Lower lobe of right lung (tissue), 2 donors: ENCODE measurements around the gene B3GNT3. TPM values are rescaled to one million over a fixed set of nuclear protein-coding genes. Genes with fewer than 3 reads are reported as not detected.

Experiments
- ATAC-seq, 2 donors: fragments of 200-7000 bp; cut with Tn5 transposase; one replicate each; pipeline ENCODE4 v1.9.1; 2020 to 2022; ENCODE audit warnings: mild to moderate bottlenecking in 2 of 2, moderate library complexity in 2 of 2
- DNase-seq: peaks from one replicate; pipeline ENCODE4 v3.0.0-alpha.2; 2020
- H3K27ac ChIP-seq: fragments of 200-600 bp; one replicate; pipeline ENCODE4 v1.8.0; 2022
- H3K27me3 ChIP-seq: fragments of 200-600 bp; one replicate; pipeline ENCODE4 v1.8.0; 2022; ENCODE audit warnings: low read depth
- H3K36me3 ChIP-seq: fragments of 200-600 bp; one replicate; pipeline ENCODE4 v1.8.0; 2022; ENCODE audit warnings: mild to moderate bottlenecking
- H3K4me1 ChIP-seq: fragments of 200-600 bp; one replicate; pipeline ENCODE4 v1.8.0; 2022
- H3K4me3 ChIP-seq: fragments of 200-600 bp; one replicate; pipeline ENCODE4 v1.8.0; 2022; ENCODE audit warnings: mild to moderate bottlenecking
- H3K9me3 ChIP-seq: fragments of 200-600 bp; one replicate; pipeline ENCODE4 v1.8.0; 2022
- CTCF ChIP-seq: fragments of 200-600 bp; IDR thresholded peaks from one replicate; pipeline ENCODE4 v1.8.0; 2022; ENCODE audit warnings: antibody characterized with exemption, mild to moderate bottlenecking
- intact Hi-C: fragments of 100-400 bp; cut with DNase I; formaldehyde crosslinking; loops from one replicate; pipeline ENCODE4 v1.11.0; 2022
- total RNA-seq: library from RNA; stranded (reverse); fragmentation: NEBNext Ultra II Directional; extraction: Animal tissue kit (Norgen Biotek cat#: 25700); gene quantifications from one replicate; pipeline ENCODE4 v1.2.1, GENCODE V29; 2021
- donor health status: DM: no; HTN: yes; CAD: no; lungs with severe emphysema.

Gene B3GNT3
- total RNA-seq, 1 donor from 2014 or later: 1.6 TPM

DNA sequence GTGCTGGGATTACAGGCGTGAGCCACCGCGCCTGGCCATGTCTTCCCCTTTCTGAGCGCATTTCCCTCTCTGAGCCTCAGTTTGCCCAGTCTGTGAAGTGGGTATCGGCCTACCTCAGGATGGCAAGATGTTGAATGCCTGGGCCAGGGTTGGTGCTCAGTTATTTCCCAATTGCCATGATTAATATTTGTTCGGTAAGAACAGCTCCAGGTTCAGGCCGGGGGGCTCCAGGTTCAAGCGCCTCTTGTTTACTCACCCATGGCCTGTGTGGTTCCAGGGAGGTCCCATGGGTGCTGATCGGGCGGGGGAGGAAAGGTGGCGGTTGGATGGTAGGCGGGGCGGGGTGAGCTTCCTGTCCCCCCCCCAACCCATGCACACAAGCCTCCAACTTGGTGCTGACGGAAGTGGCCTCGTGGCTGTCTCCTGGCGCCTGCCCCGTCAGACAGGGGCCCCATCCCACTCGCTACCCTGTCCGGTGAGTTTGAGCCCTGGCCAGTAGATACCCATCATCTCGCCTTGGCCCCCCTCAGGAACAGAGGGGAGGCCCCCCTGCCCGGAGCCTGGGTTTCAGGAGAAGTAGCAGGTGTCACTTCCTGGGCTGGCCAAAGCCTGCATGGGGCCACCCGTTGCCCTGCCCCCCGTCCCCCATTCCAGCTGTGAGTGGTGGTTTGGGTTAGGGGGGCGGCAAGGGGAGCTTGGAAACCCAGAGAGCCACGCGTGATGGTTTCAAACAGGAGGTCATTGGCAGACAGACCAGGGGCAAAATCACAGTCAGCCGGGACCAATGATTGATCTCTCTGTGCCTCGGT is 43.6 kb upstream of the B3GNT3 start, which contains the start of gene FCHO1:
TSS of gene FCHO1 (plus strand) at position 375 of the 809 bp plus-strand sequence. CDS start 3,688 bp downstream, outside the sequence.
- Histone ChIP-seq H3K27me3 (no peaks in the 10 kb centered on the region), H3K9me3 (no peaks in the 10 kb centered on the region), H3K4me3 (peak within 1 kb of the TSS; percentile 49), H3K4me1 (peaks cover 15% of the 10 kb centered on the region), H3K27ac (peak within 1 kb of the TSS; percentile 67), H3K36me3 (no peaks in the 10 kb centered on the region)
- ATAC-seq (peak; percentile 47 to 63), DNase-seq (peak; percentile 75)
- intact Hi-C loops: no loop called here
- TF ChIP-seq CTCF: no peak

DNA sequence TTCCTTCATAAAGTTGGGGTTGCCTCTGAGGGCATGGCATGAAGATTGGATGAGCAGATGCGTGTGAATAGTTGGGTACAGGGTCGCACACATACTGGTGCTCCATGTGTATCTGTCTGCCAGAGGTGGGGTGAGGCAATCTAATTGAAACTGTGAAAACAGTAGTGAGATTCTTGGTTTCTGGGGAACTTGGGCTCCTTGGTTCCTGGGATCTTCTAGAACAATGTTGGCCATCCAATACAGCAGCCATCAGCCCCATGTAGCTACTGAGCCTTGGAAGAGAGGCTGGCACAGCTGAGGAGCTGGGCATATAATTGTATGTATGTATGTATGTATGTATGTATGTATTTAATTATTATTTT is 43.0 kb upstream of the B3GNT3 start:
- Histone ChIP-seq H3K9me3 (no peaks in the 10 kb centered on the region), H3K4me1 (peaks cover 15% of the 10 kb centered on the region), H3K36me3 (no peaks in the 10 kb centered on the region), H3K27ac (peak overlapping the region; percentile 67), H3K4me3 (peak overlapping the region; percentile 49), H3K27me3 (no peaks in the 10 kb centered on the region)
- TF ChIP-seq CTCF: no peak
- no peak for DNase-seq
- intact Hi-C loops: no loop called here
- ATAC-seq: no peak

DNA sequence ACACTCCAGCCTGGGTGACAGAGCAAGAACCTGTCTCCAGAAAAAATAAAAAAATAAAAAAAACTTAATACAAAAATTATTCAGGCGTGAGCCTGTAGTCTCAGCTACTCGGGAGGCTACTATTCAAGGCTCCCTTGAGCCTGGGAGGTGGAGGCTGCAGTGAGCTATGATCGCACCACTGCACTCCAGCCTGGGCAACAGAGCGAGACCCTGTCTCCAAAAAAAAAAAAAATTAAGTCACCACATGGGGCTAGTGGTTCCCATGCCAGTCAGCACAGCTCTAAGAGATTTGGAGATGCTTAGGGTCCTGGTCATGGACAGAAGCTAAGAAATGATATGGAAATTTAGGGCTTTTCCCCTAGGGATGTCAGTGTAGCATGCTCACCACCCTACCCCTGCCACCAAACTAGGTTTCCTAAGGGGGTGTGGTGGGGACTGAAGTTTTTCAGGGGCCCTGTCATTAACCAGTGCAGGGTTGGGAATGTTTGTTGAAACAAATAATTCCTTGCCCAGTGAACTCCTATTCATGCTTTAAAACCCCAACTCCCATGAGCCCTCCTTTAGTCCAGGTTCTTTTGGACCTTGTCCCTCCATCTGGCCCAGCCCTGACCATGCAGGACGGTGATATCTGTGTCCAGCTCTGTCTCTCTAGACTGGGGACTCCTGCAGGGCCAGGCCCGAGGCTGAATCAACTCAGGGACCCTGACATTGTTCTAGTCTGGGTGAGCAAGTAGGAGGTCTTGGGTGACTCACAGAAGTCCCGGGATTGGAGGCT is 41.9 kb upstream of the B3GNT3 start:
- ATAC-seq (no peak), DNase-seq (no peak)
- Histone ChIP-seq H3K4me3 (no peak overlapping the region), H3K27ac (no peak overlapping the region), H3K27me3 (no peaks in the 10 kb centered on the region), H3K36me3 (no peaks in the 10 kb centered on the region), H3K4me1 (peaks cover 10% of the 10 kb centered on the region), H3K9me3 (no peaks in the 10 kb centered on the region)
- no peak for TF ChIP-seq CTCF
- intact Hi-C loops: no loop called here

DNA sequence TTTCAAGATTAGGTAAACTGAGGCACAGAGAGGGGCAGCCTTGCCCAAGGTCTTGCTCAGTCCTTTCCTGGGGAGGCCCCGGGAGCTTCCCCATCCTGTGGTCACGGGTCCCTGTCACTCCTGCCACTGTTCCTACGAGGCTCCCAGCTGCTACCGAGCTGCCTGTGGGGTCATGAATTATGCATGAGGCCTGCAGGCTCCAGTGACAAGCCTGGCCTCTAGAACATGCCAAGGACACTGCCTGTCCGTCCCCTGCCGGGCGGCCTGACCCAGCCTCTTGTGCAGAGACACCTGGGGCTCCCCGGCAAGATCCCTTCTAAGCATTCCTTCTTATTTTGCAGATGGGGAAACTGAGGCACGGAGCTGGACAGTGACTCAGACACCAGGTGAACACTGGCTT is 41.0 kb upstream of the B3GNT3 start:
- peaks cover 5% of the 10 kb centered on the region for H3K4me1 ChIP-seq
- intact Hi-C loops: no loop called here

More for the DNA sequence above, 41.0 kb upstream of the B3GNT3 start:
- no peak for TF ChIP-seq CTCF
- no peaks in the 10 kb centered on the region for H3K27me3 ChIP-seq
- no peaks in the 10 kb centered on the region for H3K9me3 ChIP-seq
- H3K27ac ChIP-seq: no peak overlapping the region
- H3K4me3 ChIP-seq: no peak overlapping the region
- DNase-seq (no peak), ATAC-seq (no peak)
- no peaks in the 10 kb centered on the region for H3K36me3 ChIP-seq
